ENCODE data around the gene PHACTR1. TPM values are rescaled to one million over a fixed set of nuclear protein-coding genes. Genes with fewer than 3 reads are reported as not detected.

Gene PHACTR1
- total RNA-seq, 2 experiments from 2014 or later: 1.3 to 2.3 TPM

DNA sequence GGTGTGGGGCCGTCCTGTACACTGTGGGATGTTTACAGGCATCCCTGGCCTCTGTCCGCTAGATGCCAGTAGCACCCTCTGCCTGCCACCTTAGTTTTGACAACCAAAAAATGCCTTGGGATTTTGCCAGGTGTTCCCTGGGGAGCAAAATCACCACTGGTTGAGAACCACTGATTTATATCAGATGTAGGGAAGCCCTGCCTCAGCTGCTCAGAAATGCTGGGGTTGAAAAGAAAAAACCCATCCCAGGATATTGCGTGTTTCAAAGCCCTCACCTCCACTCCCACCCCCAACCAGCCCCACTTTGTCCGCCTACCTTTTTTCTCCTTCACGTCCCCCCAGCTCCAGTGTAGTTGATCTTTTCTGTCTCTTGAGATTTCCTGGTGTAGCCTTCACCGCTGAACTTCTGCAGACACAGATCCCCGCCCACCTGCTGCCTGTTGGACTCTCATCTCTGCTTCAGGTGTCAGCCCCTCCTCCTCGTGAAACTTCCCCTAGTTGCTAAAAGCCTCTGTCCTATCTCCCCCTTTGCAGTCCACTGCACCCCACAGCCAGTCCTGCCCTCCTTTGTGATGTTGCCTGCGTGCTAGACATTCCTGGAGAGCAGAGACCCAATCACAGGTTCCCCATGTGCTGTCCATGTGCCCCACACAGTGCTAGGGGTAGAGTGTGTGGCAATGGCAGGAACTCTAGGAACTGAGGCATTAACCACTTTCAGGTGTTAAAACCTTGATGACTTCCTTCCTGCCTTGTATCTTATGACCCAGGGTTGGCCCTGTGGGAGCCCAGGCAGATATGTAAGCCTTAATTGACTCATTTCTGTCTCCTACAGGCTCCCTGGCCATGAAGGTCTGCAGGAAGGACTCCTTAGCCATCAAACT is 512.9 kb downstream of the PHACTR1 start:
- POLR2A ChIA-PET: no interaction called here

DNA sequence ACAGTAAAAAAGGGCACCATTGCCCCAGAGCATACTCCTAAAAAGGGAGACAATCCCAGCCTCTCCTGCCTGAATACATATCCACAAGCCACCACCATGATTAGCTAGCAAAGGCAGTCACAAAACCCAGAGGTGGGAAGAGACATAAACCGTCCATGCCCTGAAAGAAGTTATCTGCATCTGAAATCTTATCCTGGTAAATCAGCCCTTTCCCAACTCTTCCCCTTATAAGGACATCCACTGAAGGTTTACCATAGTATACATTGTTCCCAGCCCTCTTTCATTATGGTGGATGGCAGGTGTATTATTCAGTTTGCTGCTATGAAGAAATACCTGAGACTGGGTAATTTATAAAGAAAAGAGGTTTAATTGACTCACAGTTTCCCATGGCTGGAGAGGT is 516.5 kb downstream of the PHACTR1 start:
- no peaks in the 10 kb centered on the region for H3K27me3 Mint-ChIP-seq
- CTCF ChIA-PET: no interaction called here
- Histone ChIP-seq H3K27me3 (ENCODE audit: control insufficient read depth in 1 of 2, insufficient read depth in 2 of 2, low read length in 2 of 2) (no peaks in the 10 kb centered on the region), H3K4me3 (ENCODE audit: low read length) (no peak overlapping the region), H3K36me3 (ENCODE audit: insufficient read depth, low read length) (no peaks in the 10 kb centered on the region), H3K27ac (ENCODE audit: low read depth in 1 of 2, low read length in 2 of 2) (no peak overlapping the region), H3K4me1 (ENCODE audit: insufficient read depth, low read length) (peaks cover 17% of the 10 kb centered on the region), H3K9me3 (ENCODE audit: control insufficient read depth in 1 of 2, insufficient read depth in 1 of 2, low read length in 2 of 2) (no peaks in the 10 kb centered on the region)
- POLR2A ChIA-PET: no interaction called here
- H3K27ac Mint-ChIP-seq: no peak overlapping the region
- no peak overlapping the region for H3K4me3 Mint-ChIP-seq
- DNase-seq (no peak), ATAC-seq (ENCODE audit: poor library complexity) (no peak)
- intact Hi-C loops (cut with DNase I, micrococcal nuclease): no loop called here
- TF ChIP-seq, protein P1, sequence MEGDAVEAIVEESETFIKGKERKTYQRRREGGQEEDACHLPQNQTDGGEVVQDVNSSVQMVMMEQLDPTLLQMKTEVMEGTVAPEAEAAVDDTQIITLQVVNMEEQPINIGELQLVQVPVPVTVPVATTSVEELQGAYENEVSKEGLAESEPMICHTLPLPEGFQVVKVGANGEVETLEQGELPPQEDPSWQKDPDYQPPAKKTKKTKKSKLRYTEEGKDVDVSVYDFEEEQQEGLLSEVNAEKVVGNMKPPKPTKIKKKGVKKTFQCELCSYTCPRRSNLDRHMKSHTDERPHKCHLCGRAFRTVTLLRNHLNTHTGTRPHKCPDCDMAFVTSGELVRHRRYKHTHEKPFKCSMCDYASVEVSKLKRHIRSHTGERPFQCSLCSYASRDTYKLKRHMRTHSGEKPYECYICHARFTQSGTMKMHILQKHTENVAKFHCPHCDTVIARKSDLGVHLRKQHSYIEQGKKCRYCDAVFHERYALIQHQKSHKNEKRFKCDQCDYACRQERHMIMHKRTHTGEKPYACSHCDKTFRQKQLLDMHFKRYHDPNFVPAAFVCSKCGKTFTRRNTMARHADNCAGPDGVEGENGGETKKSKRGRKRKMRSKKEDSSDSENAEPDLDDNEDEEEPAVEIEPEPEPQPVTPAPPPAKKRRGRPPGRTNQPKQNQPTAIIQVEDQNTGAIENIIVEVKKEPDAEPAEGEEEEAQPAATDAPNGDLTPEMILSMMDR (IDR thresholded peaks at IDR 0.05): no peak
- peaks cover 14% of the 10 kb centered on the region for H3K4me1 Mint-ChIP-seq (ENCODE audit: low read depth)
- H3K9me3 Mint-ChIP-seq: no peaks in the 10 kb centered on the region
- H3K36me3 Mint-ChIP-seq (ENCODE audit: low read depth): no peaks in the 10 kb centered on the region

More for the DNA sequence above, 512.9 kb downstream of the PHACTR1 start:
- H3K36me3 Mint-ChIP-seq (ENCODE audit: low read depth): no peaks in the 10 kb centered on the region
- H3K4me1 ChIP-seq (ENCODE audit: insufficient read depth, low read length): peaks cover 17% of the 10 kb centered on the region
- H3K9me3 Mint-ChIP-seq: no peaks in the 10 kb centered on the region
- H3K27ac ChIP-seq (ENCODE audit: low read depth in 1 of 2, low read length in 2 of 2): no peak overlapping the region
- intact Hi-C loops (cut with DNase I, micrococcal nuclease): no loop called here
- CTCF ChIA-PET: no interaction called here
- no peaks in the 10 kb centered on the region for H3K36me3 ChIP-seq (ENCODE audit: insufficient read depth, low read length)
- no peak overlapping the region for H3K27ac Mint-ChIP-seq
- TF ChIP-seq, protein P1 (IDR thresholded peaks at IDR 0.05): no peak
- H3K9me3 ChIP-seq (ENCODE audit: control insufficient read depth in 1 of 2, insufficient read depth in 1 of 2, low read length in 2 of 2): no peaks in the 10 kb centered on the region
- H3K4me3 ChIP-seq (ENCODE audit: low read length): no peak overlapping the region
- peaks cover 14% of the 10 kb centered on the region for H3K4me1 Mint-ChIP-seq (ENCODE audit: low read depth)
- no peaks in the 10 kb centered on the region for H3K27me3 Mint-ChIP-seq
- ATAC-seq (ENCODE audit: poor library complexity) (peak; percentile 24), DNase-seq (peak in 3 of 14 experiments; percentile 26 to 48 (median 47))
- no peak overlapping the region for H3K4me3 Mint-ChIP-seq
- H3K27me3 ChIP-seq (ENCODE audit: control insufficient read depth in 1 of 2, insufficient read depth in 2 of 2, low read length in 2 of 2): no peaks in the 10 kb centered on the region

DNA sequence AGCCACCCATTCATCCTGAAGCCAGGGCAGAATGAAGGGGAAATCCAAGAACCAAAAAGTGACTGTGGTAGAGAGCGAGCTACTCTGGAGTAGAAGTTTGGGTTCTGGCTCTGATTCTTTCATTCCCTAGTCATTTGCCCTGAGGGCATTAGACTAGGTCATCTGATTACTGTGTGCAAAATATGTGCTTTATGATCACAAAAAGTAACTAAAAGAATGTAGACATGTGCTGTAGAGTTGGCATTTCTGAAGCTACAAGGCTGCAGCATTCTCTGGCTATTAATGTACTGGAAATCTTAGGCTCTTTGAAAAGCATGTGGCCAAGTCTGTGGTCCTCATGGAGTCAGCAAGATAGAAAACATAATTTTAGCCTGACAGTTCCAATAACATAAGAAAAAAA is 517.6 kb downstream of the PHACTR1 start:
- H3K27me3 Mint-ChIP-seq: no peaks in the 10 kb centered on the region
- H3K9me3 ChIP-seq (ENCODE audit: control insufficient read depth in 1 of 2, insufficient read depth in 1 of 2, low read length in 2 of 2): no peaks in the 10 kb centered on the region
- POLR2A ChIA-PET: no interaction called here
- CTCF ChIA-PET: no interaction called here
- H3K4me1 ChIP-seq (ENCODE audit: insufficient read depth, low read length): peaks cover 11% of the 10 kb centered on the region
- TF ChIP-seq, protein P1 (IDR thresholded peaks at IDR 0.05): no peak
- ATAC-seq (ENCODE audit: poor library complexity): no peak
- H3K9me3 Mint-ChIP-seq: no peaks in the 10 kb centered on the region
- H3K36me3 ChIP-seq (ENCODE audit: insufficient read depth, low read length): no peaks in the 10 kb centered on the region
- no peaks in the 10 kb centered on the region for H3K36me3 Mint-ChIP-seq (ENCODE audit: low read depth)
- H3K27ac ChIP-seq (ENCODE audit: low read depth in 1 of 2, low read length in 2 of 2): no peak overlapping the region
- no peaks in the 10 kb centered on the region for H3K27me3 ChIP-seq (ENCODE audit: control insufficient read depth in 1 of 2, insufficient read depth in 2 of 2, low read length in 2 of 2)
- no peak overlapping the region for H3K27ac Mint-ChIP-seq
- no peak for DNase-seq
- no peak overlapping the region for H3K4me3 Mint-ChIP-seq
- intact Hi-C loops (cut with DNase I, micrococcal nuclease): no loop called here
- peaks cover 7% of the 10 kb centered on the region for H3K4me1 Mint-ChIP-seq (ENCODE audit: low read depth)
- H3K4me3 ChIP-seq (ENCODE audit: low read length): no peak overlapping the region

Data from CD4-positive, alpha-beta T cell (primary cell).